Lung (tissue), 12 donors: ENCODE measurements around the gene LRRC52. TPM values are rescaled to one million over a fixed set of nuclear protein-coding genes. Genes with fewer than 3 reads are reported as not detected.
"Not testable (repeated sequence)": the region's sequence is repeated elsewhere in the genome, so short reads cannot be mapped to it uniquely, and the experiment has no call there.

Experiments
- ATAC-seq: fragments of 200-7000 bp; cut with Tn5 transposase; one replicate; pipeline ENCODE4 v1.9.1; 2020; ENCODE audit warnings: moderate number of reproducible peaks; ENCODE audit not compliant: insufficient read depth, low FRiP score
- DNase-seq, 3 donors: peaks; one replicate each; pipeline ENCODE4 v3.0.0-alpha.2; 2013 to 2017
- H3K27ac ChIP-seq, 2 donors: one replicate each; pipeline ENCODE4 v1.5.1; 2013; ENCODE audit warnings: mild to moderate bottlenecking in 2 of 2, moderate library complexity in 2 of 2, control low read depth in 1 of 2, inconsistent platforms in 1 of 2, low read depth in 1 of 2, low read length in 1 of 2
- H3K27me3 ChIP-seq, 3 donors: one replicate each; pipeline ENCODE4 v1.5.1; 2013; ENCODE audit warnings: low read length in 2 of 3; ENCODE audit not compliant: control insufficient read depth in 3 of 3, insufficient read depth in 3 of 3
- H3K36me3 ChIP-seq, 4 donors: one replicate each; pipeline ENCODE4 v1.5.1; 2013; ENCODE audit warnings: low read length in 4 of 4, mild to moderate bottlenecking in 1 of 4, moderate library complexity in 1 of 4; ENCODE audit not compliant: control insufficient read depth in 4 of 4, insufficient read depth in 4 of 4
- H3K4me1 ChIP-seq, 5 donors: one replicate each; pipeline ENCODE4 v1.5.1; 2013; ENCODE audit warnings: low read length in 5 of 5, mild to moderate bottlenecking in 2 of 5, moderate library complexity in 1 of 5; ENCODE audit not compliant: control insufficient read depth in 5 of 5, insufficient read depth in 5 of 5
- H3K4me3 ChIP-seq: one replicate; pipeline ENCODE4 v1.5.1; 2013; ENCODE audit warnings: mild to moderate bottlenecking, control low read depth, moderate library complexity
- H3K9ac ChIP-seq, 2 donors: one replicate each; pipeline ENCODE4 v1.5.1; 2013; ENCODE audit warnings: low read length in 2 of 2, control low read depth in 1 of 2; ENCODE audit not compliant: insufficient read depth in 1 of 2
- H3K9me3 ChIP-seq, 4 donors: one replicate each; pipeline ENCODE4 v1.5.1; 2013; ENCODE audit warnings: low read length in 3 of 4, mild to moderate bottlenecking in 1 of 4, moderate library complexity in 1 of 4; ENCODE audit not compliant: control insufficient read depth in 4 of 4, insufficient read depth in 3 of 4
- CTCF ChIP-seq: IDR thresholded peaks from 2 replicates; pipeline ENCODE4 v1.5.1; 2012; ENCODE audit warnings: mild to moderate bottlenecking; ENCODE audit errors: control extremely low read depth, extremely low read depth
- WGBS, 2 donors: extraction: QIAGEN DNeasy Blood & Tissue Kit; methylation state at CpG; one replicate each; pipeline ENCODE4 v1.1.7; 2013; 5-methylcytosine and 5-hydroxymethylcytosine counted together
- polyA plus RNA-seq, 2 donors: library from polyadenylated mRNA; stranded (reverse); fragments of 200-250 nt; gene quantifications; one replicate each; pipeline ENCODE4 v1.2.1, GENCODE V29; 2013
- total RNA-seq, 2 donors: library from RNA; depleted of rRNA in 1 of 2; stranded (reverse); fragments of >200 nt in 1 of 2; gene quantifications; one replicate each; pipeline ENCODE4 v1.2.1, GENCODE V29; 2014 to 2021
- donor health status: control.
- donor health status: control.
- donor health status: Bipolar disorder and iron deficiency.
- donor health status: healthy.
- donor health status: DM: yes; HTN: yes; CAD: no.

Gene LRRC52
- total and polyA plus RNA-seq, 4 donors = 0.08 to 0.14 TPM; not detected in 2

DNA sequence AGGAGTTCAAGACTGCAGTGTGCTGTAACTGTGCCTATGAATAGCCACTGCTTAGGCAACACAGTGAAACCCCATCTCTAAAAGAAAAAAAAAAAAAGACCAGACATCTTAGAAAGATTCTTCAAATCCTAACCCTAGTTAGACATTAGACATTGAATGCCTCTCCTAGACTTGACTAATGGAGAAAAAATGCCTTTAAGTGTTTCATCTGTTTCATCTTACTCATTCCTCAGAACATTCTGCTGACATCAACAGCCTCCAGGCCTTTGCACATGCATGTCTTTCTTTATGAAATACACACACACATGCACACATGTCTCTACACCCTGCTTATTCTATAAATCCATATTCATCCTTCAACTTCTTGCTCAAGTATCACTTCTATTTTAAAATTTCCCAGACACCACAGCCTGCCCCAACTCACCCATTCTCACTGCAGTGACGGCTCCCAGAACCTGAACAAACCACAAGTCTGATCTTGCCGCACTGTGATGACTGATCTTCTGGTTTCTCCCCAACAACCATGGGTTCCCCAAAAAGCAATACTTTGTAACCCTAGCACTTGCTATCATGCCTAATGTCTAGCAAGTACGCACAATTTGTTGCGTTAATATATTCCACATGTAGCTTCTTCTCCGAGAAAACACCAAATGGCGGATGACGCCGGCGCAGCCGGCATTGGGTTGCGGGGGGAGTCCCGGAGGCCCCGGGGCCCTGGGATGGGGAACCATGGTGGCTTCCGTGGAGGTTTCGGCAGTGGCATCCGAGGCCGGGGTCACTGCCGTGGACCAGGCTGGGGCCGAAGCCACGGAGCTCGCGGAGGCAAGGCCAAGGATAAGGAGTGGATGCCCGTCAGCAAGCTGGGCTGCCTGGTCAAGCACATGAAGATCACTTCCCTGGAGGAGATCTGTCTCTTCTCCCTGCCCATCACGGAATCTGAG is 37.4 kb downstream of the LRRC52 start:
- DNase-seq = no peak

DNA sequence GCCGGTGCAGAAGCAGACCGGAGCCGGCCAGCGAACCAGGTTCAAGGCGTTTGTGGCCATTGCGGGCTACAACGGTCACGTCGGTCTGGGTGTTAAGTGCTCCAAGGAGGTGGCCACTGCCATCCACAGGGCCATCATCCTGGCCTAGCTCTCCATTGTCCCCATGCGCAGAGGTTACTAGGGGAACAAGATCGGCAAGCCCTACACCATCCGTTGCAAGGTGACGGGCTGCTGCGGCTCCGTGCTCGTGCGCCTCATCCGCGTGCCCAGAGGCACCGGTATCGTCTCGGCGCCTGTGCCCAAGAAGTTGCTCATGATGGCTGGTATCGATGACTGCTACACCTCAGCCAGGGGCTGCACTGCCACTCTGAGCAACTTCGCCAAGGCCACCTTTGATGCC is 38.1 kb downstream of the LRRC52 start:
- TF ChIP-seq CTCF = no peak
- Histone ChIP-seq H3K27ac (no peak overlapping the region), H3K4me3 (no peak overlapping the region), H3K27me3 (no peaks in the 10 kb centered on the region), H3K4me1 (no peaks in the 10 kb centered on the region), H3K9me3 (no peaks in the 10 kb centered on the region), H3K36me3 (no peaks in the 10 kb centered on the region), H3K9ac (no peak overlapping the region)
- DNase-seq (no peak), ATAC-seq (no peak)
- WGBS, 2 donors = 97 to 98% methylated on average over 25 of the region's 25 CpGs

More for the DNA sequence above, 37.4 kb downstream of the LRRC52 start:
- Histone ChIP-seq H3K4me3 (no peak overlapping the region), H3K27ac (no peak overlapping the region), H3K27me3 (no peaks in the 10 kb centered on the region), H3K36me3 (no peaks in the 10 kb centered on the region), H3K9ac (no peak overlapping the region), H3K9me3 (no peaks in the 10 kb centered on the region), H3K4me1 (no peaks in the 10 kb centered on the region)
- TF ChIP-seq CTCF = no peak
- WGBS, 2 donors = 97 to 98% methylated on average over 24 of the region's 24 CpGs
- no peak for ATAC-seq

GRCh38 chr1:165586398-165586797 is 42.6 kb downstream of the LRRC52 start:
- Histone ChIP-seq H3K27me3 (no peaks in the 10 kb centered on the region), H3K9me3 (no peaks in the 10 kb centered on the region), H3K27ac (no peak overlapping the region), H3K4me1 (no peaks in the 10 kb centered on the region), H3K9ac (no peak overlapping the region), H3K36me3 (no peaks in the 10 kb centered on the region), H3K4me3 (no peak overlapping the region)
- no peak for ATAC-seq
- 81 to 85% methylated on average over 3 of the region's 3 CpGs for WGBS, 2 donors
- no peak for TF ChIP-seq CTCF
- no peak for DNase-seq

GRCh38 chr1:165591391-165591790 is 47.6 kb downstream of the LRRC52 start:
- WGBS, 2 donors = 82 to 88% methylated on average over 4 of the region's 4 CpGs

More at GRCh38 chr1:165591391-165591790, 47.6 kb downstream of the LRRC52 start:
- H3K4me1 ChIP-seq, H3K9ac ChIP-seq, H3K27ac ChIP-seq, H3K9me3 ChIP-seq, H3K4me3 ChIP-seq, DNase-seq, ATAC-seq, H3K27me3 ChIP-seq, H3K36me3 ChIP-seq: not testable (repeated sequence)
